Measurements from ENCODE around the gene TBL1XR1. TPM values are rescaled to one million over a fixed set of nuclear protein-coding genes. Genes with fewer than 3 reads are reported as not detected.
A peak's percentile ranks its signal among the peaks of the same experiment; 100 is the strongest.
"Not testable (repeated sequence)": the region's sequence is repeated elsewhere in the genome, so short reads cannot be mapped to it uniquely, and the experiment has no call there.

TBL1XR1 gene
- total RNA-seq, 1 experiment from 2014 or later: 100 TPM

DNA sequence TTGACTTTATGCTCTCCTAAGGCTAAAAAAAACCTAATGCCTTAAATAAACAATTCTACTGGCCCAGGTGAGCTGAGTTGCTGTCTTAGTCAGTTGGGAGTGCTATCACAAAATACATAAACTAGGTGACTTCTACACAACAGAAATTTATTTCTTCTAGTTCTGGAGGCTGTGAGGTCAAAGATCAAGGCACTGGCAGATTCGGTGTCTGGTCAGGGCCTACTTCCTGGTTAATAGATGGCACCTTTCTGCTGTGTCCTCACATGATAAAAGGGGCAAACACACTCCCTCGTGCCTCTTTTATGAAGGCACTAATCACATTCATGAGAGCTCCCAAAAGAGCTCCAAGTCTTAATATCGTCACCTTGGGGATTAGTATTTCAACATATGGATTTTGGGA is 11.5 kb upstream of the TBL1XR1 start:
- DNase-seq (ENCODE audit: low read depth): no peak

DNA sequence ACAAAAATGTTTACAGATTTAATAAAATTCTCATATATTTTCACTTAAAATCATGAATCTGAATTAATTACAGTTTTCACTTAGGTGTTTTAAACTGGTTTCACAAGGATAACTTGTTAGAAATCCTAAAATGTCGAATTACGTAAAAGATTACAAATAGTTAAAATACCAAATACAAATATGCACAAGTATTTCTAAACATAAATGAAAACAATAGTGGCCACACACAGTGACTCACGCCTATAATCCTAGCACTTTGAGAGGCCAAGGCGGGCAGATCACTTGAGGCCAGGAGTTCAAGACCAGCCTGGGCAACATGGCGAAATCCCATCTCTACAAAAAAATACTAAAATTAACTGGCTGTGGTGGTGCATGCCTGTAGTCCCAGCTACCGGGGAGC is 10.9 kb upstream of the TBL1XR1 start:
- no peak for DNase-seq (ENCODE audit: low read depth)

DNA sequence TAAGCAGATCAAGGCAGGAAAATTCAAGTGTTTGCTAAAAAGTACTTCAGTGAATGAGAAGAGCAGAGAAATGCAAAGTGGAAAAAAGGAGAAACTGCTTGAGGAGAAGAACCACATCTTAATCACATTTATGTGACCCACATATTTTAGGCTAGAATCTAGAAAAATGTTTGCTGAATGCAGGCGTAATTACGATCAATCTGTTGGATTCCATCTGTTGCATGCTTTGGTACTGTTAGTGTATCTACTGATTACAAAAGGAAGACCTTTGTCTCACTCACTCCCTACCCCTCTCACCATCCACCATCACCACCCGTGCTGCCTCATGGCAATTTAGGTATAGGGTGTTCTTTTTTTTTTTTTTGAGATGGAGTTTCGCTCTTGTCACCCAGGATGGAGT is 9.7 kb upstream of the TBL1XR1 start:
- DNase-seq (ENCODE audit: low read depth): no peak

DNA sequence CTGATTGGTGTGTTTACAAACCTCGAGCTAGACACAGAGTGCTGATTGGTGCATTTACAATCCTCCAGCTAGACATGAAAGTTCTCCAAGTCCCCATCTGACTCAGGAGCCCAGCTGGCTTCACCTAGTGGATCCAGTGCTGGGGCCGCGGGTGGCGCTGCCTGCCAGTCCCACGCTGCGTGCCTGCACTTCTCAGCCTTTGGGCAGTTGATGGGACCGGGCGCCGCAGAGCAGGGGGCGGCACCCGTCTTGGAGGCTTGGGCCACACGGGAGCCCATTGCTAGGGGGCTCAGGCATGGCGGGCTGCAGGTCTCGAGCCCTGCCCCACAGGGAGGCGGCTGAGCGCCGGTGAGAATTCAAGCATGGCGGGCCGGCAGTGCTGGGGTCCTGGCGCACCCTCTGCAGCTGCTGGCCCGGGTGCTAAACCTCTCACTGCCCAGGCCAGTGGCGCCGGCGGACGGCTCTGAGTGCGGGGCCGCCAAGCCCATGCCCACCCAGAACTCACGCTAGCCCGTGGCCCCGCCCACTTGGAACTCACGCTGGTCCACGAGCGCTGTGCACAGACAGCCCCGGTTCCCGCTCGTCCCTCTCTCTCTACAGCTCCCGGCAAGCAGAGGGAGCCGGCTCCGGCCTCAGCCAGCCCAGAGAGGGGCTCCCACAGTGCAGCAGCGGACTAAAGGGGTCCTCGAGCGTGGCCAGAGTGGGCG is 6.6 kb upstream of the TBL1XR1 start:
- no peak for DNase-seq (ENCODE audit: low read depth)

DNA sequence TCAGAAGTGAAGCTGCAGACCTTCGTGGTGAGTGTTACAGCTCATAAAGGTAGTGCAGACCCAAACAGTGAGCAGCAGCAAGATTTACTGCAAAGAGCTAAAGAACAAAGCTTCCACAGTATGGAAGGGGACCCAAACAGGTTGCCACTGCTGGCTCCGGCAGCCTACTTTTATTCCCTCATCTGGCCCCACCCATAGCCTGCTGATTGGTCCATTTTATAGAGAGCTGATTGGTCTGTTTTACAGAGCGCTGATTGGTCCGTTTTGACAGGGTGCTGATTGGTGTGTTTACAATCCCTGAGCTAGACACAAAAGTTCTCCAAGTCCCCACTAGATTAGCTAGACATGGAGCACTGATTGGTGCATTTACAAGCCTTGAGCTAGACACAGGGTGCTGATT is 5.7 kb upstream of the TBL1XR1 start:
- DNase-seq (ENCODE audit: low read depth): not testable (repeated sequence)

DNA sequence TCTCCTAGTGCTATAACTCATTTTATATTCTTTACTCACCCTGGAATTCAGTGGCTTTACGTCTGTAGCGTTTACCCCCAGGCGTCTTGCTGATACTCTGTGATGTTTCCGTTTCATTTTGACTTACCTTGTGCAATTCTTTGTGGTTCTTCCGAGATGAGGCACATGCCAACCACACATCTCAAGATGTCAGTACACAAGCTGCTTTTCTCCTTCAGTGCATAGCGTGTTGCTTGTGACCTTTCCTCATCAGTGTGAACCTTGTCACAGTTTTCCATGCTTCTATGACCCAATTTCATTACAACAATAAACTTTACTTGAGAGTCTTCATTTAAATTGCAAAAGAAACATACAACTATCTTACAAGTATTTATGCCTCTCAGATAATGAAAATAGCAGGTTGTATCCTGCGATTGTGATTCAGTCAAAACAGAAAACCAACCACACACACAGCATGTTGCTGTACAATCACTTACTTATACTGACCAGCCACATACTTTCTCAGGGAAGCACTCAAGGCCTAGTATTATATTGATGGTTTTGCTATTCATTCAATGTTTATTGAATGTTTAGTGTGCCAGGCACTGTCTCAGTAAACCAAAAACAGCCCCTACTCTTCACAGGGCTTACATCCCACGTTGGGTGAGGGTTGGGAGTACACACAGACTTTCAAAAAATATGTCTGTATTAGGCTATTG is 4.6 kb upstream of the TBL1XR1 start:
- DNase-seq (ENCODE audit: low read depth): peak; percentile 73

DNA sequence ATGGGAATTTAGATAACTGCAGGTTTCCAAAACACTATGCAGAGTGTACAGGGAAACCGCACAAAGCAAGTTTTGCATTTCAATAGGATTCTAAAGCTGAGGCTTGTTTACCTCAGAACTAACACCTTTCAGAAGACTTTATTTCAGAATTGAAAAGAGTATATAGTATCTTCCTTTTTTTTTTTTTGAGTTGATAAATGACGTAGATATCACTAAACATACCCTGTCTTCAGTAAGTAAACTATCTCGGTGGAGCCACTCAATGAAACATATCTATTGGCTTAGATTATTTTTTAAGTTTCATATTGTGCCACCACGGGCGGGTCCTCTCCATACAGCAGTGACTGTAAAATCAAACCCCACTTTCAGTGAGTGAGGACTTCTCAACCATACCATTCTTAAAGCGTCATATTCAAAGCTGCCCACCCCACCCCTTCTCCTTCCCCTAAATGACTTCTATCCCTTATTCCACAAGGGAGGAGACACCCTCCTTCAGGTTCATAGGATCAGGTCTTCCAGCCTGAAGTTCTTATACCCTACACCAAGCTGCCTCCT is 2.0 kb upstream of the TBL1XR1 start:
- no peak for DNase-seq (ENCODE audit: low read depth)

DNA sequence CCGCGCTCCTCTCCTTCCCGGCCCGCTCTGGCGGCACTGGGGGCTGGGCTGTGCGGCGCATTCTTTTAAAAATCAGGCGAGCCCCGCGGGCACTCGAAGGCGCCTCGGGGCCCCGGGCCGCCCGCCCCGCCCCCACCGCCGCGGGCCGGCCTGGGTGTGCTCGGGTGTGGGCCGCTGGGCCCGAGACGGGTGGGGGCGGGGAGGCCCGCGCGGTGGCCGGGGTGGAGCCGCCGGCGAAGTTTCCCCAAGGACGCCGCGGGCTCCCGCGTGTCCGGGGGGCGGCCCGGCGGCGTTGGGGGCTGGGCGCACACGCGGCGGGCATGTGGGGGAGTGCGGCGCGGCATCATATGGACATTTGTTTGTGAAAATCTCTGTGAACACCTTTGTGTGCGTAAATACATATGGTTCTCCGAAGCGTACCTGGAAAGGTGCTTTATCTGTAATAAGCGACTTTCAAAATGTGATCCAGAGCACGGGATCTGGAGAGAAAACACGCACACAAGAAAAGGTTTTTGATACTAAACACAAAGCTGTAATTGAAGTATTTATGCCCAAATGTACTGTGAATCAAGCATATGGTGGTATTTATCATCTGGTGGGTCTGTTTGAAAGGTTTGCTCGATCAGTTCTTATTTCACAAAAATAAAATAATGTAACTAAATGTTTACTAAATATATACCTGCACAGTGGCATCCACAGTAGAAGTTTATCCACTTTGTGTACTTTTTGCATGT is 612 bp upstream of the TBL1XR1 start:
- DNase-seq (ENCODE audit: low read depth): peak; percentile 73

DNA sequence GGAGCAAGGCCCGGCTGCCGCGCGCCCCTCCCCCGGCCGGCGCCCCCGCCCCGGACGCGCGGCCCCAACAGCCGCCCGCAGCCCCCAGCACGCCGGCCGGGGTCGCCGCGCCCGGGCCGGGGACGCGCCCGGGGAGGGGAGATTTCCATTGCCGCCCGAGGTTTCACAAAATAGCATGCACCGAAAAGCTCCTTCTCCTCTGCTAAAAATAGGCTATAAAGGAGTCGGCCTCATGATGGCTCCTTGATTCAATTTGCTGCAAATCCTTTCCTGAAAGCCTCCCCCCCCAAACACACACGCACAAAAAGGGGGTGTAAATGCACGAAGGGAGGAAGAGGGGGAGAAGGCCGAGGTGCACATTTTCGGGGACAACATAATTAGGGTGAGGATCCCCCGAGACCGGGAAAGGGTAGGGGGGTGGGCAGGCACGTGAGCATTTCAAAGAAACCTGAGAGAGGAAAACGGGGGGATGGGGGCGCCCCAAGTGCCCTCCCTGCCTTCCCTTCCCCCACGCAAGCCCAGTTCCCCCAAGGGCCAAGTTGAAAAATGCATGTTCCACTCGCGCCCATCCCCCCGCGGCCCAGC is 734 bp downstream of the TBL1XR1 start:
- peak; percentile 38 for DNase-seq (ENCODE audit: low read depth)

DNA sequence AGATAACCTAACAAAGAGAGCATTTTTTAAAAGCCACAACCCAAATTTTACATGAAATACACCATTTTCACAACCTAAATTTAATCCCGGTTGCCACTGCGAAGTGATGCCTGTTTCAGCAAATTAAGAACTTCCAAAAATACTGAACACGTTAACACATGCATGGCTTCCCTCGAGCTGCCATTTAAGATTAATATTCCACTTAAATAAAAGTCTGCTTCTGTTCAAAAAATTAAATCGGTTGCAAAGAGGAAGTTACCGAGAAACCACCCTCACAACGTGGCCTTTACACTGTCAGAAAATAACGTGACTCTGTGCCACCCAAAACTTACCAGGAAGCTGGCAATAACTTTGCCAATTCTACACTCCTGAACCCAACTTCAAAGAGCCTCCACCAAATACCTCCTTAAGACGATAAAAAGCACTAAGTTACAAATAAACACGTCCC is 1.2 kb downstream of the TBL1XR1 start:
- DNase-seq (ENCODE audit: low read depth): peak; percentile 17

DNA sequence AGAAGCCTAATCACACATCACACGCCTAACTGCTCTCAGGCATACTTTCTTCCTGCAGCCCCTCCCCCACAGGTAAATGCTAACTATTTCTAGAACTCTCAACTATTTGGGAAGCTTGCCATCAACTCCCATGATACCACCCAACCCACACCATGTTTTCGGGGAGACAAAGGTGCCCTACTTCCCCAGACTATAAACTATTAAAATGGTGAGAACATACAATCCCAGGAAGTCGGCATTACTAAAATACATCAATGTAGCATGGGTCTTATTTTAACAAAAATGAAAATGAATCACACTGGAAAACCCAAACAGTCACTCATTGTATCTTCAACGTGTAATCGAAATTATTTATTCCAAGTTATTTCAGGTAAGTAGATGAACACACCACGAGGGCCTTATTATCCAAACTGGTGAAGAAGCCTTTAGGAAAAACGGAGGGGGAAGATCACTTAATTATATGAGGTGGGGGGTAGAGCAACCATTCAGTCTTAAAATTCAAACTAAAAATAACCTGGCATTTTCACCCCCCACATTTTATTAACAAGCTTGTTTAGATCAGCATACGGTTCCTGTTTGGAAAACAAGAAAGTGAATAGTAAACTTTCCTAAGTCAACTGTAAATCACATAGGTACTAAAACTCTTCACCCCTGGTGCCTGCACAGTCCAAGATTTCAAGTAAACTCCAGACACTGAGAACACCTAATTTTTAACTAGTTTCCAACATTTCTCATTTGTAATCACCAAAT is 1.9 kb downstream of the TBL1XR1 start:
- DNase-seq (ENCODE audit: low read depth): peak; percentile 48

DNA sequence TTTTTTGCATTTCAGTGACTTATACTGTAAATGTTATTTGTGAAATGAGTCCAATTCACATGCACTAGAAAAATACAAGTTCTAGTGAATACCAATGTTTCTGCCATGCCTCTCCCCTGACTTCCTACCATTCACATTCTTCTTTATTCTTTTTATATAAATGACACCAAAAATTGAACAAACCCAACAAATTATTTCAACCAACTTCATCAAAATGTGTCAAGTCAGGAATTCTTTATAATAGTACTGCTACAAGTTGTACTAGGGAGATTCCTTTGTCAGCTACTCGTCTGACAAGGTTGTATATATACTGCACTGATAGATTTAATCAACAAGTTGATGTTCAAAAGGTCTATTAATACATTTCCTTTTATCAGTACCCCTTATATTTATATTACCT is 3.0 kb downstream of the TBL1XR1 start:
- DNase-seq (ENCODE audit: low read depth): no peak

DNA sequence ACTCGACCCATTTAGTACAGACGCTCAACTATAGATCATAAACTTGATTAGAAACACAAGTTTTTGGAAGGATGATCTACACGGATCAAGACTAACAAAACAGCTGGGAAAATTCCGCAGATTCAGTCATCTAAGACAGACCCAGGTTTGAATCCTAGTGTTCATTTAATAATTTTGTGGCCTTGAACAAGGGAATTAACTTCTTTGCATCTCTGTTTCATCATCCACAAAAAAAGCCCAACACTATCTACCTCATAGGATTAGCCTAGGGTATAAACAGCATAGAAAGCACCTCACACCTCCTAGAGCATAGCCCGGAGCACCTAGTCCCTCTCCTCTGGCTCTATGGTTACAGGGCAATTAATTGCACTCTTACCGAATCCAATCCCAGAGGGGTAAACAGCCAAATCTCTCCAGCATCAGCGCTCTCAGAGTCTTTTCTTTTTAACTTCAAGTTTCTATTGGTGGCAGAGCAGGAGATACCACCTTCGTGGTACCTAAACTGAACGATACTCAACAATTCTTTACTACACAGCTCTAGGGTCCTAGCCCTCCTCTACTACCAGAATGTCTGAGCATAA is 3.5 kb downstream of the TBL1XR1 start:
- DNase-seq (ENCODE audit: low read depth): no peak

DNA sequence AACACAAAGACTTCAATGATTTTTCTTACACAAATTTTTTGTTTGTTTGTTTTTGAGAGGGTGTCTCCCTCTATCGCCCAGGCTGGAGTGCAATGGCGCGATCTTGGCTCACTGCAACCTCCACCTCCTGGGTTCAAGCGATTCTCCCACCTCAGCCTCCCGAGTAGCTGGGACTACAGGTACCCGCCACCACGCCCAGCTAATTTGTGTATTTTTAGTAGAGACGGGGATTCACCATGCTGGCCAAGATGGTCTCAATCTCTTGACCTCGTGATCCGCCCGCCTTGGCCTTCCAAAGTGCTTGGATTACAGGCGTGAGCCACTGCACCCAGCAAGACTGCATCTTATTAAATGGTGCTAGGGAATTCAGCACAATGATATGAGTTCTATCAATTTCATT is 4.0 kb downstream of the TBL1XR1 start:
- not testable (repeated sequence) for DNase-seq (ENCODE audit: low read depth)

DNA sequence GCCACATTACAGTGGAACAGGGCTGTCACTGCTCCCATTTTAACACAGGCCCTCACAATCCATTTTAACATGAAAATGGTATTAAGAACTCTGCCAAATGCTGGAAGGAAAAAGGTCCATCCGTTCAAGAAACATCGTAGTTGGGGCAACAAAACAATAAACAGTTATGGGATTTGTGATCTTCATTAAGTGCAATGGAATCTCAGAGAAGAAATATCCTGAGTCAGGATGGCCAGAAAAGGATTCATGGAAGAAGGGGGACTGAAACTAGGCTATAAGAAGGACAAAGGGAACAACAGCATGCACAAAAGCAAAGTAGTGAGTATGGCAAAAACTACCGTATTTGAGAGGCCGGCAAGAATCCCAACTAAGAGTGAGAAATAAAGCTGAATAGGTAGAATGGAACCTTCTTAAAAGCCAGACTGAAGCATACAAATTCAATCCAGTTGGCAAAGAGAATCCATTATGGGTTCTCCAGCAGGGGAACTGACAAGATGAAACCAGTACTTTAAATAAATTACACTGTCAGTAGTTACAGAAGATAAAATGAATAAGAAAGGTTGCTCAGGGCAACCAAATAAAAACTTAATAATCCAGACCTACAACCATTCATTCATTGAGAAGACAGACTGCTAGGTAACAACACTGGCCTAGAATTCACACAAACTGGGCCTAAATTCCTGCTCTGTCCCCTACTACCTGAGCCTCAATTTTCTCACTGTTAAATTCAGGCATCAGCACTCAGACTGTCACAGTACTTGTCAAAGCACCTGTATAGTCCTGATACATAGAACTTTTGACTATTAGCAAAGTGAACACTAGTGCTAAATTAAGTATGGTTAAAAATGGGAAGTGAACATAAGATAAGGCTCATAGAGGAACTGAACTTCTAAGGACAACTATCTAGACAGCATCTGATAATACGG is 6.3 kb downstream of the TBL1XR1 start:
- DNase-seq (ENCODE audit: low read depth): no peak

DNA sequence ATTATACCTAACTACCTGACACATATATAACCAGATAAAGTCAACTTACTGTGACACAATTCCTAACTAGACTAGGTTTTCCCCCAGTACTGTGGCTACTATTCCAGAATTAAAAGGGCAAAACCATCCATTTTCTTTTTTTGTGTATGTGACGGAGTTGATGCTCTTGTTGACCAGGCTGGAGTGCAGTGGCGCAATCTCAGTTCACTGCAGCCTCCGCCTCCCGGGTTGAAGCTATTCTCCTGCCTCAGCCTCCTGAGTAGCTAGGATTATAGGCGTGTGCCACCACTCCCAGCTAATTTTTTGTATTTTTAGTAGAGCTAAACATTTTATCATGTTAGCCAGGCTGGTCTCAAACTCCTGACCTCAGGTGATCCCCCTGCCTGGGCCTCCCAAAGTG is 7.1 kb downstream of the TBL1XR1 start:
- not testable (repeated sequence) for DNase-seq (ENCODE audit: low read depth)

DNA sequence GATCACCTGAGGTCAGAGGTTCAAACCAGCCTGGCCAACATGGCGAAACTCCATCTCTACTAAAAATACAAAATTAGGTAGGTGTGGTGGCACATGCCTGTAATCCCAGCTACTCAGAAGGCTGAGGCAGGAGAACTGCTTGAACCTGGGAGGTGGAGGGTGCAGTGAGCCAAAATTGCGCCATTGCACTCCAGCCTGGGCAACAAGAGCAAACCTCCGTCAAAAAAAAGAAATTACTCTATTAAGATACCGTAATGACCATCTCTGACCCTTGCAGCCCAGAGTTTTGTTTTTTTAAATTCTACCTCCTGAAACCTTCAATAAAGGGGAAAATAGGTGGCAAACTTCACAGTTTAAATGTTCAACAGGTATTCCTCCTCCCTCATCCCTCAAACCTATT is 9.0 kb downstream of the TBL1XR1 start:
- not testable (repeated sequence) for DNase-seq (ENCODE audit: low read depth)

DNA sequence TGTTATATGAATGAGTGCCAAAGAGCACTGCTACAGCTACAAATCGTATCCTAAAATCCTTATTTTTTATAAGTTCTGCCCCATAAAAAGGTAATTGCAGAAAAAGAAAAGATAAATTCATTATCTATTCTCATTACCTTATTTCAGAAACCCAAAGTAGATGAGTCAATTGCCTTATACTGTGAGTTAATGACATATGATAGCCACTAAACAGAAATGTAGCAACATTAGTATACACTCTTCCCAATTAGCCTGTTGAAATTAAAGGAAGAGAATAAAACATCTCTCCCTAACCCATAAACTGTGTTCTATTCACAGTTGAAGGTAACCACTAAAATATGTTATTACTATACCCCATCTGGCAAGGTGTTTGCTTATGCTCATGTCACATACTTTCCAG is 11.0 kb downstream of the TBL1XR1 start:
- no peak for DNase-seq (ENCODE audit: low read depth)

DNA sequence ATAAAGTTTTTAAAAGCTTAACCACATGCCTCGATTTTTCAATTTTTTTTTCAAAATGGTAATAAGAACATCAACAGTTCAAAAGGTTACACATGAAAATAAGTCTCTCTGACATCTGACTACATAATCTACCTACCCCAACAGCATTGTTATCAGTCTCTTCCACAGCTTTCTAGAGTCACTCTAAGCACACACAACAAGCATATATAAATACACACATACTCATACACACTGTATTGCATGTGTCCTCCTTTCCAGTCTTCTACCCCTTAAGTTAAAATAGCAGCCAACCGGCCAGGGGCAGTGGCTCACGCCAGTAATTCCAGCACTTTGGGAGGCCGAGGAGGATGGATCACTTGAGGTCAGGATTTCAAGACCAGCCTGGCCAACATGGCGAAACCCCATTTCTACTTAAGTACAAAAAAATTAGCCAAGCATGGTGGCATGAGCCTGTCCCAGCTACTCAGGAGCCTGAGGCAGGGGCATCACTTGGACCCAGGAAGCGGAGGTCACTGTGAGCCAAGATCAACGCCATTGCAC is 12.2 kb downstream of the TBL1XR1 start:
- DNase-seq (ENCODE audit: low read depth): no peak

DNA sequence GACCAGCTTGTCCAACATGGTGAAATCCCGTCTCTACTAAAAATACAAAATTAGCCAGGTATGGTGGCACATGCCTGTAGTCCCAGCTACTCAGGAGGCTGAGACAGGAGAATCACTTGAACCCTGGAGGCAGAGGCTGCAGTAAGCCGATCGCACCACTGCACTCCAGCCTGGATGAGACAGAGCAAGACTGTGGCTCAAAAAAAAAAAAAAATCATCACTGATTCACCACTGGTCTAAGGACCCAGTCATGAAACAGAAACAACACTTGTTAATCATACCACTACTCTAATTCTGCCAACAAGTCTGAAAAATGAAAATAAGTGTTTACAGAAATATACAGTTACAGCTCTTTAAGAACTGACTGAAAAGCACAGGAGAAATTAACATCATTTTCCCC is 12.7 kb downstream of the TBL1XR1 start:
- peak; percentile 48 for DNase-seq (ENCODE audit: low read depth)

All from Daoy (cell line).